PFSK-1 (cell line): ENCODE data around the gene SSH3.

Experiments
- POLR2AphosphoS5 ChIP-seq: IDR thresholded peaks from 2 replicates; pipeline ENCODE4 v1.6.1; 2012; ENCODE audit warnings: low read depth, mild to moderate bottlenecking, control low read depth, low read length, moderate library complexity
- TAF1 ChIP-seq: IDR thresholded peaks from 2 replicates; pipeline ENCODE4 v1.6.1; 2012; ENCODE audit warnings: low read length, control low read depth, borderline replicate concordance; ENCODE audit not compliant: insufficient read depth
- TF ChIP-seq, protein P1 (sequence below), 2 experiments: IDR thresholded peaks; 2 replicates each; pipeline versions ENCODE4 v1.6.1 to v1.8.0; 2011 to 2012; ENCODE audit warnings: low read depth in 2 of 2, low read length in 2 of 2, control low read depth in 1 of 2, inconsistent platforms in 1 of 2, mild to moderate bottlenecking in 1 of 2, moderate library complexity in 1 of 2; ENCODE audit not compliant: insufficient read depth in 1 of 2

DNA sequence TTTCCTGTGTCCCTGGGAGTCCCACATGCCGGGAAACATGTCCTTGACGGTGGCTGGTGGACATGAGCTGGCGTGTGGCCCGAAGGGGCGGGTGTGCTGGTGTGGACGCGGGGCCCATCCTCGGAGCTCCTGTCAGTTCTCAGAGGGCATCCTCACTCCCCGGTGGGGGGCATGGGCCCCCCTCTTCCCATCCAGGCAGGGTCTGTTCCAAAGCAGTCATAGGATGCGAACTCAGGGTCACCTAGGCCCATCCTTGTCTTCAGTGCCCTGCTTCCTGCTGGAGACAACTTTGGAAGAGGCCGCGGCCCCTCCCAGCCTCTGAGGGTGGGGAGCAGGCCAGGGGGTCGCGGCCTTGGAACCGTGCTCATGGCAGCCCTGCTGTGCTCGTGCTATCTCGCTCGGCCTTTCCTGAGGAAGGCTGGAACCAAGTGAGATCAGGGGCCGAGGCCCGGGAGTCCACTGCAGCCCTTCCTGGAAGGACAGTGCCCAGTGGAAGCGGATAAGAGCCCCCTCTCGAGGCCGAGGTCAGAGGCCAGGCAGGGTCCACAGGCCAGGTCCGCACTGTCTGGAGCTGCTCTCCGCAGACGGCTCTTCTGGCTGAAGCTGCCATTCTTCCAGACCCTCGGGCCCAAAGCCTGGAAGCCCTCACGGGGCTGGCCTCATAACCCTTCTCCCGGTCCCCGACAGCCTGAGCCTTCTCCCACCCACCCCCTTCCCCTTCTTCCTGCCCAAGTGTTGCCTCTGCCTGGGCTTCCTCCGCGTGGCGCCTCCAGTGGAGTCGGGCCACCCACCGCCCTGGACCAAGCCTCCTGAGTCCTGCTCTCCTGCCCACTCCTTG is 28.3 kb upstream of the SSH3 start:
- no peak for TF ChIP-seq POLR2AphosphoS5
- TF ChIP-seq TAF1: no peak
- TF ChIP-seq, protein P1, sequence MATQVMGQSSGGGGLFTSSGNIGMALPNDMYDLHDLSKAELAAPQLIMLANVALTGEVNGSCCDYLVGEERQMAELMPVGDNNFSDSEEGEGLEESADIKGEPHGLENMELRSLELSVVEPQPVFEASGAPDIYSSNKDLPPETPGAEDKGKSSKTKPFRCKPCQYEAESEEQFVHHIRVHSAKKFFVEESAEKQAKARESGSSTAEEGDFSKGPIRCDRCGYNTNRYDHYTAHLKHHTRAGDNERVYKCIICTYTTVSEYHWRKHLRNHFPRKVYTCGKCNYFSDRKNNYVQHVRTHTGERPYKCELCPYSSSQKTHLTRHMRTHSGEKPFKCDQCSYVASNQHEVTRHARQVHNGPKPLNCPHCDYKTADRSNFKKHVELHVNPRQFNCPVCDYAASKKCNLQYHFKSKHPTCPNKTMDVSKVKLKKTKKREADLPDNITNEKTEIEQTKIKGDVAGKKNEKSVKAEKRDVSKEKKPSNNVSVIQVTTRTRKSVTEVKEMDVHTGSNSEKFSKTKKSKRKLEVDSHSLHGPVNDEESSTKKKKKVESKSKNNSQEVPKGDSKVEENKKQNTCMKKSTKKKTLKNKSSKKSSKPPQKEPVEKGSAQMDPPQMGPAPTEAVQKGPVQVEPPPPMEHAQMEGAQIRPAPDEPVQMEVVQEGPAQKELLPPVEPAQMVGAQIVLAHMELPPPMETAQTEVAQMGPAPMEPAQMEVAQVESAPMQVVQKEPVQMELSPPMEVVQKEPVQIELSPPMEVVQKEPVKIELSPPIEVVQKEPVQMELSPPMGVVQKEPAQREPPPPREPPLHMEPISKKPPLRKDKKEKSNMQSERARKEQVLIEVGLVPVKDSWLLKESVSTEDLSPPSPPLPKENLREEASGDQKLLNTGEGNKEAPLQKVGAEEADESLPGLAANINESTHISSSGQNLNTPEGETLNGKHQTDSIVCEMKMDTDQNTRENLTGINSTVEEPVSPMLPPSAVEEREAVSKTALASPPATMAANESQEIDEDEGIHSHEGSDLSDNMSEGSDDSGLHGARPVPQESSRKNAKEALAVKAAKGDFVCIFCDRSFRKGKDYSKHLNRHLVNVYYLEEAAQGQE (IDR thresholded peaks at IDR 0.05; ENCODE audit: insufficient read depth in 1 of 2, low read depth in 2 of 2, low read length in 2 of 2): no peak
